Mucosa of descending colon (tissue), 3 donors: ENCODE results near the gene ZDHHC15. TPM values are rescaled to one million over a fixed set of nuclear protein-coding genes. Genes with fewer than 3 reads are reported as not detected.
"Not testable (repeated sequence)": the region's sequence is repeated elsewhere in the genome, so short reads cannot be mapped to it uniquely, and the experiment has no call there.

Experiments
- ATAC-seq: fragments of 200-7000 bp; cut with Tn5 transposase; one replicate; pipeline ENCODE4 v1.9.1; 2020; ENCODE audit warnings: mild to moderate bottlenecking, moderate library complexity
- DNase-seq, 3 donors: peaks; one replicate each; pipeline ENCODE4 v3.0.0-alpha.2; 2020
- H3K36me3 ChIP-seq: fragments of 200-600 bp; one replicate; pipeline ENCODE4 v1.8.0; 2021; ENCODE audit warnings: low read depth, mild to moderate bottlenecking
- H3K4me1 ChIP-seq: fragments of 200-600 bp; one replicate; pipeline ENCODE4 v1.8.0; 2021; ENCODE audit warnings: low read depth, mild to moderate bottlenecking
- H3K4me3 ChIP-seq: fragments of 200-600 bp; one replicate; pipeline ENCODE4 v1.8.0; 2021; ENCODE audit warnings: mild to moderate bottlenecking
- H3K9me3 ChIP-seq: fragments of 200-600 bp; one replicate; pipeline ENCODE4 v1.8.0; 2021; ENCODE audit warnings: mild to moderate bottlenecking
- CTCF ChIP-seq: fragments of 200-600 bp; IDR thresholded peaks from one replicate; pipeline ENCODE4 v1.8.0; 2022; ENCODE audit warnings: antibody characterized with exemption, mild to moderate bottlenecking
- intact Hi-C, 2 donors: fragments of 100-400 bp; cut with DNase I in 1 of 2; cut with micrococcal nuclease in 1 of 2; formaldehyde crosslinking; loops; one replicate each; pipeline versions ENCODE4 v1.11.0 to v1.11.1; 2022; cut with DNase I, micrococcal nuclease
- total RNA-seq, 3 donors: library from RNA; stranded (reverse); fragmentation: NEBNext Ultra II Directional in 2 of 3; extraction: Animal tissue kit (Norgen Biotek cat#: 25700) in 2 of 3; gene quantifications; one replicate each; pipeline versions ENCODE4 v1.2.1 to v1.2.4, GENCODE V29; 2021 to 2023
- donor health status: DM: no; HTN: no; CAD: no; lungs with moderate emphysema.
- donor health status: DM: no; HTN: no; CAD: no.
- donor health status: DM: no; HTN: yes; CAD: no.

The ZDHHC15 gene
- total RNA-seq, 3 donors from 2014 or later = 0.23 to 1.9 (median 0.48) TPM

GRCh38 chrX:75365243-75365975 is 157.4 kb downstream of the ZDHHC15 start:
- no peak for TF ChIP-seq CTCF
- intact Hi-C loops = no loop called here
- DNase-seq = no peak

GRCh38 chrX:75361788-75362187 is 161.0 kb downstream of the ZDHHC15 start:
- ATAC-seq (no peak), DNase-seq (no peak)
- Histone ChIP-seq H3K4me3 (no peak overlapping the region), H3K9me3 (no peaks in the 10 kb centered on the region), H3K36me3 (no peaks in the 10 kb centered on the region), H3K4me1 (no peaks in the 10 kb centered on the region)
- intact Hi-C loops = no loop called here
- TF ChIP-seq CTCF = no peak

More at GRCh38 chrX:75365243-75365975, 157.4 kb downstream of the ZDHHC15 start:
- H3K36me3 ChIP-seq = no peaks in the 10 kb centered on the region
- no peaks in the 10 kb centered on the region for H3K4me1 ChIP-seq
- no peak overlapping the region for H3K4me3 ChIP-seq
- ATAC-seq = no peak
- H3K9me3 ChIP-seq = no peaks in the 10 kb centered on the region

- H3K9me3 ChIP-seq, DNase-seq, ATAC-seq, H3K4me1 ChIP-seq, H3K36me3 ChIP-seq, intact Hi-C loops, H3K4me3 ChIP-seq: not testable (repeated sequence)
These were observed 174.2 kb downstream of the ZDHHC15 start for GRCh38 chrX:75348601-75349000.

- H3K9me3 ChIP-seq = peaks cover 8% of the 10 kb centered on the region
- intact Hi-C loops = no loop called here
- no peak for ATAC-seq
These were observed 185.3 kb downstream of the ZDHHC15 start for GRCh38 chrX:75337525-75337924.

GRCh38 chrX:75335127-75335458 is 187.7 kb downstream of the ZDHHC15 start:
- ATAC-seq (no peak), DNase-seq (no peak)
- H3K4me3 ChIP-seq = no peak overlapping the region
- intact Hi-C loops = no loop called here
- no peak for TF ChIP-seq CTCF
- H3K36me3 ChIP-seq = no peaks in the 10 kb centered on the region
- H3K9me3 ChIP-seq = peaks cover 18% of the 10 kb centered on the region
- H3K4me1 ChIP-seq = no peaks in the 10 kb centered on the region

More at GRCh38 chrX:75337525-75337924, 185.3 kb downstream of the ZDHHC15 start:
- no peak for DNase-seq
- no peaks in the 10 kb centered on the region for H3K4me1 ChIP-seq
- no peak for TF ChIP-seq CTCF
- no peak overlapping the region for H3K4me3 ChIP-seq
- H3K36me3 ChIP-seq = no peaks in the 10 kb centered on the region

- H3K4me1 ChIP-seq, intact Hi-C loops, H3K36me3 ChIP-seq, H3K4me3 ChIP-seq, ATAC-seq, DNase-seq: not testable (repeated sequence)
- peaks cover 18% of the 10 kb centered on the region for H3K9me3 ChIP-seq
These were observed 188.3 kb downstream of the ZDHHC15 start for GRCh38 chrX:75334407-75335126.
